ENCODE data around the gene ARPC5.

DNA sequence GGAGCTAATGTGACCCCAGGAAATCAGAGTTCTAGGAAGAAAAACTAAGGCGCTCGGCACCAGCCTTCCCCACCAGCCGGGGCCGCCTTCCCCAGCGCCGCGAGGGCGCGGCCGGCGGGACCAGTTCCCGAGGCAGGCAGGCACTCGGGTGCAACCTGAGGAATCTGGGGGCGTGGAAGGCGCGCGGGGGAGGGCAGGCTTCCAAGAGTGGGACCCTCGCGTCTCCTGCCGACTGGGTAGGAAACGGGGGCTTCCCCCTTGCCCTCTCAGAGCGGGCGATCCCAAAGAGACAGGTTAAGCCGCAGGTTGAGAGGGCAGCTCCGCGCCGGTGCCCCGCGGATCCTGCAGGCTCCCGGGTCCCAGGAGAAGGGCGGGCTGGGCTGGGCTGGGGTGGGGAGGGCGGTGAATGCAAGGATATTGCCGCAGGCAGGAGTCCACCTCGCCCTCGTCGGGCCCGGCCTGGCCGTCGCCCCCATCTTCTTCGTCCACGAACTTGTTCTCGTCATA lies 431 bp downstream of the ARPC5 start:
- TF ChIP-seq, protein P1, sequence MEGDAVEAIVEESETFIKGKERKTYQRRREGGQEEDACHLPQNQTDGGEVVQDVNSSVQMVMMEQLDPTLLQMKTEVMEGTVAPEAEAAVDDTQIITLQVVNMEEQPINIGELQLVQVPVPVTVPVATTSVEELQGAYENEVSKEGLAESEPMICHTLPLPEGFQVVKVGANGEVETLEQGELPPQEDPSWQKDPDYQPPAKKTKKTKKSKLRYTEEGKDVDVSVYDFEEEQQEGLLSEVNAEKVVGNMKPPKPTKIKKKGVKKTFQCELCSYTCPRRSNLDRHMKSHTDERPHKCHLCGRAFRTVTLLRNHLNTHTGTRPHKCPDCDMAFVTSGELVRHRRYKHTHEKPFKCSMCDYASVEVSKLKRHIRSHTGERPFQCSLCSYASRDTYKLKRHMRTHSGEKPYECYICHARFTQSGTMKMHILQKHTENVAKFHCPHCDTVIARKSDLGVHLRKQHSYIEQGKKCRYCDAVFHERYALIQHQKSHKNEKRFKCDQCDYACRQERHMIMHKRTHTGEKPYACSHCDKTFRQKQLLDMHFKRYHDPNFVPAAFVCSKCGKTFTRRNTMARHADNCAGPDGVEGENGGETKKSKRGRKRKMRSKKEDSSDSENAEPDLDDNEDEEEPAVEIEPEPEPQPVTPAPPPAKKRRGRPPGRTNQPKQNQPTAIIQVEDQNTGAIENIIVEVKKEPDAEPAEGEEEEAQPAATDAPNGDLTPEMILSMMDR (IDR thresholded peaks at IDR 0.05): no peak
- TF ChIP-seq POLR2AphosphoS5 (IDR thresholded peaks at IDR 0.05) (no peak), POLR2A (IDR thresholded peaks at IDR 0.05) (no peak)

Data from transverse colon (tissue), 4 donors.